GM19455 (cell line): Measurements from ENCODE around the gene ANKRD29.

ENCODE experiments used
- ATAC-seq: cut with Tn5 transposase; IDR thresholded peaks from one replicate; pipeline ENCODE4 v1.9.1; 2021; ENCODE audit not compliant: unreplicated experiment

Gene ANKRD29

GRCh38 chr18:23684515-23685197 is 21.9 kb upstream of the ANKRD29 start:
- no peak for ATAC-seq

- ATAC-seq, result no peak
Measured at GRCh38 chr18:23683671-23684070, 21.0 kb upstream of the ANKRD29 start.

GRCh38 chr18:23683155-23683554 is 20.4 kb upstream of the ANKRD29 start:
- no peak for ATAC-seq

GRCh38 chr18:23682472-23682871 is 19.8 kb upstream of the ANKRD29 start:
- ATAC-seq, result no peak

GRCh38 chr18:23682045-23682444 is 19.3 kb upstream of the ANKRD29 start:
- no peak for ATAC-seq

DNA sequence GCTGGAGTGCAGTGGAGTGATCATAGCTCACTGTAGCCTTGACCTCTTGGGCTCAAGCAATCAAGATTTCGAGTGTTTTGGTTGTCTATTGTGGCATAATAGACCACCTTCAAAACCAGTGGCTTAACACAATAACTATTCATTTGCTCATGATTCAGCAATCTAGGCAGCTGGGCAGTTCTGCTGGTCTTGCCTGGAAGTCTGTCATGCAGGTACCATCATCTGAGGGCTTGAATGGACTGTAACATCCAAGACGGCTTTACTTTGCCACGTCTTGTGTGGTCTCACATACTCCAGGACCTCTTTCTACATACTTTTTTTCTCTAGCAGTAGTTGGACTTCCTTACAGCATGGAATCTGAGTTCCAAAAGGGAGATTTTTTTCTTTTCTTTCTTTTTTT is 13.2 kb upstream of the ANKRD29 start:
- ATAC-seq, result no peak

DNA sequence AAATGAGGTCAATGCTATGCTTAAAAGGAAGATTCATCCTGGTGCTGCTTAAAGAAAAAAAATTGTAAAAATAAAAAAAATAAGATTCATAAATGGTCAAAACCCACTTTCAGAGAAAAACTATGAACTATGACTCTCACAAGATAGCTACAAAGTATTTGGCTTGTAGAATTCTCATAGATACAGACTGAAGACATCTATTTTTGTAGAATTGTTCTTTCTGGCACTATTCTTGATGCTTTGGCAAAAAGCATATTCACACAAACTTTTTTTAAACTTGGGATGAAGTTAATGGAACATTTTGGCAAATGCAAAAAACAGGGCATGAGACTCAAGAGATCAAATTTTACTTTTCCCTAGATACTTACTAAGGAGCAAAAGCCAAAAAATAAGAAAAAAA is 12.5 kb upstream of the ANKRD29 start:
- ATAC-seq, result no peak

DNA sequence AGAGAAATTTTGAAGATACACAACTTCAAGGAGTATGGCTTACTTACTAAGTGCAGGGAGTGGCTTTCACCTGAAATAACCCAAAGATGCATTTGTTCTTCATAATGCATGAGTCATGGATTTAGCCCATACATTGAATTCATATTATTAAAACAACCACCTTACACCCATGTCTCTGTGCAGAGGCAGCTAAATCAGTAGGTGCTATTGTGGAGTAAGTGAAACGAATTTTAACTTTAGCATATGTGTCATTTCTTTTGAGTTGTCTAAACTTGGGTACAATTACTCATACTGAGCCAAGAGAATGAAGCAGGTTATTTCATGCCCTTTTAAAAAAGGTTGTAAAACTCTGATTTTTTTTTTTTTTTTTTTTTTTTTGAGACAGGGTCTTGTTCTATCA is 11.0 kb upstream of the ANKRD29 start:
- no peak for ATAC-seq

DNA sequence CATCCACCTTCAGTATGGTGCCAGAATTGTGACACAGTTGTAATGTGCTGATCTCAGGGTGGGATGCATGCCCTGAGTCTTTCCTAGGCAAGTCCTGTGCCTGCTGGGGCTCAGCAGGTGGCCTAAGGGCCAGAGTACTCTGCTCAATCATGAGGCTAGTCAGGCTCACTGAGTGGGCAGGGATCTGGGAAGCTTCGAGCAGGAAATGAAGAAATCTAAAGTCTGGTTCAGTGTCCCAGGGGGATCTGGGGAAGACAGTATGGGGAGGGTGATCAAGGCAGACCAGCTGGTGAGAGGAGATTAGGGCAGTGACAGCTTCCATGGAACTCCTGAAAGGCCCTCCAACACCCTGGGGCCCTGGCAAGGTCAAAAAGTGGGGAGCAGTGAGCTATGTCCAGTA is 8.9 kb upstream of the ANKRD29 start:
- ATAC-seq, result no peak

DNA sequence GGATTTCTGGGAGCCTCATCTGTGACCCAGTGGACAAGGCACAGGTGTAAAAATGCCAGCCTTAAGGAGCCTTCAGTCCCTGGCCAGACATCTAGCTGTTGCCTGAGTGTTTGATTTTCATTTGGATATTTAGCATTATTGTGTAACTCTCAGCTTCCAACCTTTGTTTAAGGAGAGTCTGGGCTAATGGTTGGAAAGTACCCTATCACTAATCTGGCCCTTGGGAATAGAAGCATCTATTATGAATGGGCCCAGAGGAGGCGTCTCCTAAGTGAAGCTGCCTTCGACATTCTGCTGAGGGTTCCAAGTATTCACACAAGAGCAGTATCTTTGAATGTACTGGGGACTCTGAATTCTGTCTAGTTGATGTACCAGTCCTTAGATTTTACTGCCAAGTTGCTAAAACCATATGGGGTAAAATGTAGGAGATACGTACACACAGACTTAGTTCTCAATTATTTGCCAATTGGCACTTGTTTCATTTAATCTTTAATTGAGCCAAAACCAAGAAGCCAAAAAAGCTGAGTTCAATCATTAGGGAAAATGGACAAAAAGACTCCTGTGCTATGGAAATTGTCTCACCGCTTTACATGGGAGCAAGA is 7.2 kb upstream of the ANKRD29 start:
- no peak for ATAC-seq

GRCh38 chr18:23669202-23669766 is 6.6 kb upstream of the ANKRD29 start:
- ATAC-seq, result no peak

GRCh38 chr18:23668731-23669130 is 6.0 kb upstream of the ANKRD29 start:
- no peak for ATAC-seq

GRCh38 chr18:23667114-23667513 is 4.4 kb upstream of the ANKRD29 start:
- no peak for ATAC-seq

GRCh38 chr18:23664674-23665073 is 2.0 kb upstream of the ANKRD29 start:
- ATAC-seq, result no peak

GRCh38 chr18:23661735-23662308 is 889 bp downstream of the ANKRD29 start:
- ATAC-seq, result no peak

GRCh38 chr18:23658285-23658684 is 4.4 kb downstream of the ANKRD29 start:
- ATAC-seq, result no peak

DNA sequence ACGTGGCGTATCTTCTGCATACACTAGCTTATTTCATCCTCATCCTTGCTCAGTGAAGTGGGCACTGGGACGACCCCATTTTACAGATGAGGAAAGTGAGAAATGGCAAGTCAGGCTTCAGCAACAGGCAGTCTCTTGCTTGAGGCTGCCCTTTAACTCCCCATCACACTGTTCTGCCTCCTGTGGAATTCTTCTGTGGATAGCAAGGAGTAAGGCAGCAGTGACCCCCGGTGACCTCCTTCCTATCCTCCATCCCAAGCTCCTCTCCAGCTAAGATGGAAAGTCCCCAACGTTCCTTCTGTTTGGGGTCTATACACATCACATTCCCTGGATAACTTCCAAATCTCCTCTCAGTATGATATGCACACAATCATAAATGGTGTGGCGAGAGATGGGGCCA is 10.5 kb downstream of the ANKRD29 start:
- no peak for ATAC-seq

DNA sequence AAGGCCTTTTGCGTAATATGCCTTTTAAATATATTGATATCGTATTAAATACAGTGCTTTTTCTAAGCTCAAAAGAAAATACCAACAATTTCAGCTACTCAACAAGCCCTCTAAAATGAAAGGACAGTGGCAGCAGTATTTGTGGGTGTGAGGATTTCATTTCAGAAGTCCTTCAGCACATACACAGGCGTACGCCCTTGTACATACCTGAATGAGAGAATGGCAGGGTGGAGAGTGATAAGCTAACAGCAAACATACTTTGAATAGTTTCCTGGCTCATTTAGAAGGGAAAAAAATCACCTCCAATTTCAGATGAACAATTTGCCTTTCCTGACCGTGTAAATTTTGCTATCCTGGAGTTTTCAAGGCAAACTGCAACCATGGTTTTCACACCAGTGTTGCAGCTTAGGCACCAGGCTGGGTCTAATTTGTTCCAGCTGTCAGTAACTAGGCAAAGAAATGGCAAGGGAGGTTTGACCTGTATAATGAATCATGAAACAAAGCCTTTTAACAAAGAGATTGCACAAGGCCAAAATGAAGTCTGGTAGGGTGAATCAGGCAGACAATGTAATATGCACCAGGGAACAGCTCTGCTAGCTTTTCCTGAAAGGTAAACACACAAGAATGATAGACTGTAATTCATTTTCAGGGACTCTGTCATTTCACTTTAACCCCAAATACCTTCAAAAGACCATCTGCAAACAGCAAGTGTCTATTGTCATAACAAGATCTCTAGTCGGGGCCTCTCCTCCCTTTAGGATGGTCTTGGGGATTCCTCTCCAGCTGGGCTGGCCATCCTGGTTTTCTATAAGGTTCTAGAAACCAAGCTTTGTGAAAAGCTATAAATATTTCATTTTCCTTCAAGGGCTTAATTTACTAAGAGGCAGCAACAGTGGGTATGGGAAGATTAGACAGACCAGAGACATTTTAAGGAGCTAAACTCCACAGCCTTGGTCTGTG is 11.5 kb downstream of the ANKRD29 start:
- ATAC-seq, result no peak

- no peak for ATAC-seq
Measured at GRCh38 chr18:23648940-23649607, 13.6 kb downstream of the ANKRD29 start.

DNA sequence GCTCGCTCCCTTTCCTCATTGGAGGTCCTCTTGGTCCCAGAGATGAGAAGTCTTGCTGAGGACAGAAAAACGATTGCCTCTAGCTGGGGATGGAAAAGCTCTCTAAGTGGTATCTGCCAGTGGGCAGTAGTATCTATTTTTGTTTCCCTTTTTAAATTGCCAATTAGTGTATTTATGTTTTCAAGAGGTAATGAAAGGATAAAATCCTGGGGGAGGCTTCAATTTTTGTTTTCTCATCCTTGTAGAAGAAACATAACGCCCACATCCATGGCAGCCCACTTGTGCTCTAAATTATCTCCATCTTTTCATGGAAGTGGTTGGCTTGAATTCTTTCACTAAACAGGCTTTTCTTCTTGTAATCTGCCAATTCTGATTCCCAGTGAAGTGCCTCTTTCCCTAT is 14.3 kb downstream of the ANKRD29 start:
- no peak for ATAC-seq

DNA sequence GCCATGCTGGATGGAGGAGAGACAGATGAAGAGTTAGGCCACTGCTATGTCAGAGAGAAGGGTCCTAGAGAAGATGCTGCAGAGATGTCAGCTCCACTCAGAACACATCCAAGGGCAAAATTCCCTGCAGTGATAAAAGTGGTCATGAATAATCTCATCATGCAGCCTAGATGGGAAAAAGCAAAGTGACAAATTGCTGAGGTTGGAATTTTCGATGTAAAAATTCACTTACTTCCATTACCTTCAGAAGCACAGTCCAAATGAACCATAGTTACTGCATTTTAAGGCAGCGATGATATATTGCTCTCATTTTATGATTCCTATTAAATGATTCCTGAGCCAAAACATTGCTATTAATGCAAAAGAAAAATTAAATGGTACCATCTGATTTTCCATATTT is 16.4 kb downstream of the ANKRD29 start:
- no peak for ATAC-seq
